B cell (primary cell): ENCODE data around the gene SLC24A3. TPM values are rescaled to one million over a fixed set of nuclear protein-coding genes. Genes with fewer than 3 reads are reported as not detected.

Experiments used
- ATAC-seq: fragments of 200-7000 bp; cut with Tn5 transposase; one replicate; pipeline ENCODE4 v1.10.0; 2021; ENCODE audit warnings: low read depth, mild to moderate bottlenecking, moderate number of reproducible peaks, moderate library complexity
- CTCF ChIA-PET: fragments of 350-600 bp; sonication (Branson Sonifier 250); formaldehyde crosslinking; loops from one replicate; lab custom pipeline; 2021; ENCODE audit warnings: antibody characterized with exemption, inconsistent platforms; lab: Charles Lee
- POLR2A ChIA-PET: fragments of 350-600 bp; sonication (Branson Sonifier 250); formaldehyde crosslinking; loops from one replicate; lab custom pipeline; 2021; ENCODE audit warnings: antibody characterized with exemption; lab: Charles Lee
- DNase-seq: peaks from one replicate; pipeline ENCODE4 v3.0.0; 2013
- H2AFZ ChIP-seq: 2 replicates; pipeline ENCODE4 v1.6.1; 2012; ENCODE audit warnings: mild to moderate bottlenecking, low read depth, low read length; ENCODE audit not compliant: insufficient read depth, poor library complexity, severe bottlenecking
- H3K27ac ChIP-seq, 2 donors: 1 replicate in 1 of 2; 2 replicates in 1 of 2; pipeline ENCODE4 v1.5.1; 2012 to 2013; ENCODE audit warnings: low read length in 2 of 2, mild to moderate bottlenecking in 2 of 2, moderate library complexity in 1 of 2
- H3K27me3 ChIP-seq, 4 experiments: fragments of 200-600 bp in 1 of 4; sonication (generic) in 1 of 4; replicated peaks in 1 of 4; 1 replicate in 2 of 4; 2 replicates in 2 of 4; pipeline versions ENCODE4 v1.6.1 to v1.7.0; 2013 to 2016; ENCODE audit warnings: low read length in 3 of 4, mild to moderate bottlenecking in 2 of 4, mixed read lengths in 1 of 4, moderate library complexity in 1 of 4; ENCODE audit not compliant: insufficient read depth in 4 of 4, control insufficient read depth in 3 of 4; ENCODE audit errors: control extremely low read depth in 1 of 4
- H3K36me3 ChIP-seq, 2 experiments: replicated peaks in 1 of 2; 1 replicate in 1 of 2; 2 replicates in 1 of 2; pipeline versions ENCODE4 v1.6.1 to v1.7.1; 2013; ENCODE audit warnings: low read length in 1 of 2; ENCODE audit not compliant: insufficient read depth in 2 of 2, control insufficient read depth in 1 of 2; ENCODE audit errors: control extremely low read depth in 1 of 2, extremely low read depth in 1 of 2
- H3K4me1 ChIP-seq, 2 donors: fragments of 200-600 bp in 1 of 2; sonication (generic) in 1 of 2; 1 replicate in 1 of 2; 2 replicates in 1 of 2; pipeline versions ENCODE4 v1.5.1 to v1.6.1; 2013 to 2017; ENCODE audit warnings: low read length in 2 of 2; ENCODE audit not compliant: control insufficient read depth in 2 of 2, insufficient read depth in 2 of 2
- H3K4me2 ChIP-seq: replicated peaks from 2 replicates; pipeline ENCODE3; 2012; ENCODE audit warnings: mild to moderate bottlenecking, low read depth, low read length; ENCODE audit not compliant: poor library complexity, severe bottlenecking
- H3K4me3 ChIP-seq, 5 experiments: fragments of 200-600 bp in 1 of 5; sonication (generic) in 1 of 5; 1 replicate in 3 of 5; 2 replicates in 2 of 5; pipeline versions ENCODE4 v1.5.1 to v1.7.0; 2011 to 2016; ENCODE audit warnings: low read length in 4 of 5, mild to moderate bottlenecking in 4 of 5, low read depth in 2 of 5, control low read depth in 1 of 5, moderate library complexity in 1 of 5; ENCODE audit not compliant: insufficient read depth in 1 of 5; ENCODE audit errors: control extremely low read depth in 1 of 5, extremely low read depth in 1 of 5
- H3K79me2 ChIP-seq: fragments of 200-600 bp; sonication (generic); one replicate; pipeline ENCODE4 v1.6.0; 2016; ENCODE audit warnings: low read length; ENCODE audit not compliant: control insufficient read depth, insufficient read depth
- H3K9ac ChIP-seq: fragments of 200-600 bp; sonication (generic); 2 replicates; pipeline ENCODE4 v1.6.1; 2017; ENCODE audit warnings: mild to moderate bottlenecking, low read length, moderate library complexity
- H3K9me3 ChIP-seq, 3 donors: one replicate each; pipeline versions ENCODE4 v1.6.1 to v1.7.1; 2013; ENCODE audit warnings: low read length in 2 of 3; ENCODE audit not compliant: control insufficient read depth in 2 of 3, insufficient read depth in 1 of 3; ENCODE audit errors: control extremely low read depth in 1 of 3
- H4K20me1 ChIP-seq: 2 replicates; pipeline ENCODE4 v1.6.0; 2012; ENCODE audit warnings: mild to moderate bottlenecking, low read length; ENCODE audit not compliant: insufficient read depth, control insufficient read depth, poor library complexity, severe bottlenecking
- H3K27ac Mint-ChIP-seq: one replicate; pipeline ENCODE4 v1.8.0; 2021; ENCODE audit warnings: mixed read lengths
- H3K27me3 Mint-ChIP-seq: one replicate; pipeline ENCODE4 v1.8.0; 2021; ENCODE audit warnings: mixed read lengths
- H3K4me1 Mint-ChIP-seq: one replicate; pipeline ENCODE4 v1.8.0; 2021; ENCODE audit warnings: mixed read lengths
- H3K4me3 Mint-ChIP-seq: one replicate; pipeline ENCODE4 v1.8.0; 2021; ENCODE audit warnings: mixed read lengths
- H3K9me3 Mint-ChIP-seq: one replicate; pipeline ENCODE4 v1.8.0; 2022; ENCODE audit warnings: mixed read lengths; ENCODE audit not compliant: insufficient read depth
- EZH2 ChIP-seq: IDR thresholded peaks from 2 replicates; pipeline ENCODE4 v1.6.1; 2012; ENCODE audit warnings: borderline replicate concordance, low read depth, mild to moderate bottlenecking, moderate library complexity, low read length; ENCODE audit not compliant: insufficient read depth, poor library complexity, severe bottlenecking
- WGBS: methylation state at CpG from one replicate; pipeline ENCODE4 v1.1.5; 2013; ENCODE audit warnings: missing lambda C conversion rate; ENCODE audit not compliant: insufficient coverage; 5-methylcytosine and 5-hydroxymethylcytosine counted together
- intact Hi-C: fragments of 100-400 bp; cut with micrococcal nuclease; formaldehyde crosslinking; loops from one replicate; pipeline ENCODE4 v1.10.0; 2022
- polyA plus RNA-seq: library from polyadenylated mRNA; depleted of rRNA; stranded (reverse); fragments of >200 nt; gene quantifications from 2 replicates; pipeline ENCODE4 v1.2.3, GENCODE V29; 2012
- total RNA-seq, 2 donors: library from RNA; stranded (reverse); fragments of 120-200 nt in 1 of 2; gene quantifications; 1 replicate in 1 of 2; 2 replicates in 1 of 2; pipeline versions ENCODE4 v1.2.3 to v1.2.4, GENCODE V29; 2013 to 2022
- TF ChIP-seq, protein P1 (sequence below): fragments of 200-600 bp; IDR thresholded peaks from one replicate; pipeline ENCODE4 v1.8.0; 2022; ENCODE audit warnings: antibody characterized with exemption, mild to moderate bottlenecking

The SLC24A3 gene
- total and polyA plus RNA-seq, 2 donors (not counting 1 experiment from before 2014, with no cell fraction given): not detected

DNA sequence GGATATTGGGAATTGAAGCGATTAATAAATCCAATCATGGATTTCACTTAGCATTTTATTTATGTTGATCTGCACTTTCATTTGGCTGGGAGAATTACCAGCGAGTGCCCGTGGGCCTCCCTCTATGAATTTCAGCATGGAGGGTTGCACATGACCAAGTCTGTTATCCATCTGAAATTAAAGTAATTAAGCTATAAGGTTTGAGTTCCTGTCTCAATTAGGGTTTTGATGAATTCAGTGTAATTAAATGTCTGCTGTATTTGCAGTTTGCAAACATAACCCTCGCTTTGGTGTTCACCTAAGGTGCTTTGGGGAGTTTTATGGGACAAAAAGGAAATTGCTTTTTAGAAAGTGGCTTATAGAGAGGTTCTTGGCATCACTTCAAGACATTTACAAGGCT, 375.8 kb downstream of the SLC24A3 start:
- DNase-seq (no peak), ATAC-seq (no peak)
- Mint-ChIP-seq H3K27ac (no peak overlapping the region), H3K4me3 (no peak overlapping the region), H3K27me3 (peaks cover 8% of the 10 kb centered on the region), H3K4me1 (no peaks in the 10 kb centered on the region), H3K9me3 (no peaks in the 10 kb centered on the region)
- no peak overlapping the region for H3K4me3 ChIP-seq
- no peak for TF ChIP-seq EZH2
- TF ChIP-seq, protein P1, sequence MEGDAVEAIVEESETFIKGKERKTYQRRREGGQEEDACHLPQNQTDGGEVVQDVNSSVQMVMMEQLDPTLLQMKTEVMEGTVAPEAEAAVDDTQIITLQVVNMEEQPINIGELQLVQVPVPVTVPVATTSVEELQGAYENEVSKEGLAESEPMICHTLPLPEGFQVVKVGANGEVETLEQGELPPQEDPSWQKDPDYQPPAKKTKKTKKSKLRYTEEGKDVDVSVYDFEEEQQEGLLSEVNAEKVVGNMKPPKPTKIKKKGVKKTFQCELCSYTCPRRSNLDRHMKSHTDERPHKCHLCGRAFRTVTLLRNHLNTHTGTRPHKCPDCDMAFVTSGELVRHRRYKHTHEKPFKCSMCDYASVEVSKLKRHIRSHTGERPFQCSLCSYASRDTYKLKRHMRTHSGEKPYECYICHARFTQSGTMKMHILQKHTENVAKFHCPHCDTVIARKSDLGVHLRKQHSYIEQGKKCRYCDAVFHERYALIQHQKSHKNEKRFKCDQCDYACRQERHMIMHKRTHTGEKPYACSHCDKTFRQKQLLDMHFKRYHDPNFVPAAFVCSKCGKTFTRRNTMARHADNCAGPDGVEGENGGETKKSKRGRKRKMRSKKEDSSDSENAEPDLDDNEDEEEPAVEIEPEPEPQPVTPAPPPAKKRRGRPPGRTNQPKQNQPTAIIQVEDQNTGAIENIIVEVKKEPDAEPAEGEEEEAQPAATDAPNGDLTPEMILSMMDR: no peak
- intact Hi-C loops: no loop called here
- POLR2A ChIA-PET: no interaction called here
- CTCF ChIA-PET: no interaction called here
- H3K79me2 ChIP-seq: no peaks in the 10 kb centered on the region
- no peak overlapping the region for H2AFZ ChIP-seq
- H4K20me1 ChIP-seq: no peaks in the 10 kb centered on the region
- H3K27ac ChIP-seq: no peak overlapping the region
- H3K36me3 ChIP-seq: no peaks in the 10 kb centered on the region
- H3K4me1 ChIP-seq: no peaks in the 10 kb centered on the region
- no peaks in the 10 kb centered on the region for H3K27me3 ChIP-seq
- no peak overlapping the region for H3K4me2 ChIP-seq
- peaks cover 0 to 4% (median 0%) of the 10 kb centered on the region in 3 donors for H3K9me3 ChIP-seq
- H3K9ac ChIP-seq: no peak overlapping the region
- no CpG with 5 or more reads among the region's 4 CpGs for WGBS

DNA sequence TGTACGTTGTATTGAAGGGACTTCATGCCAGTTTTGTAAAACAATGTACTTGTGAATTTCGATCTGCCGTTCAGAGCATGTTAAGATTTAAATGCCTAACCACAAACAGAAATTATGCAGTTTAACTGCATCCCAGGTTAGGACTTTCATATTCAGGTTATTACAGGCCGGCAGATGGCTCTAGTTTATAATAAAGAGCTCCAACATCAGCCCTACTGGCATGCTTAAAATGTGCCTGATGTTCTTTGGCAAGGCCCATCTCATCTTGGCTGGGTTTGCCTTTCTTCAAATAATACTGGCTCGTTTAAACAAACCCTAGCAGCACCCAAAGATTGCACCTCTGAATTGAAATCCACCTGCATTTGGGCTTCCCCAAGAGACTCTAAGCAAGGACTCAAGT, 376.3 kb downstream of the SLC24A3 start:
- H3K27me3 Mint-ChIP-seq: peaks cover 5% of the 10 kb centered on the region
- ChIA-PET POLR2A (no interaction called here), CTCF (no interaction called here)

More for the DNA sequence above, 376.3 kb downstream of the SLC24A3 start:
- ATAC-seq: no peak
- Mint-ChIP-seq H3K4me3 (no peak overlapping the region), H3K27ac (no peak overlapping the region), H3K4me1 (no peaks in the 10 kb centered on the region), H3K9me3 (no peaks in the 10 kb centered on the region)
- Histone ChIP-seq H3K27me3 (no peaks in the 10 kb centered on the region), H3K4me3 (no peak overlapping the region), H3K27ac (no peak overlapping the region), H3K9me3 (peaks cover 0 to 2% (median 0%) of the 10 kb centered on the region in 3 donors), H2AFZ (no peak overlapping the region), H3K79me2 (no peaks in the 10 kb centered on the region), H3K9ac (no peak overlapping the region), H3K36me3 (no peaks in the 10 kb centered on the region), H3K4me1 (no peaks in the 10 kb centered on the region), H3K4me2 (no peak overlapping the region), H4K20me1 (no peaks in the 10 kb centered on the region)
- intact Hi-C loops: no loop called here
- 79% methylated on average over 4 of the region's 5 CpGs for WGBS
- TF ChIP-seq, protein P1: no peak
- no peak for TF ChIP-seq EZH2
- DNase-seq: no peak
